ENCODE measurements around the gene QSOX2.

QSOX2 gene

GRCh38 chr9:136264441-136265405, 19.1 kb upstream of the QSOX2 start:
- no peak for DNase-seq

GRCh38 chr9:136264031-136264430, 18.4 kb upstream of the QSOX2 start:
- DNase-seq = no peak

- no peak for DNase-seq
Measured at GRCh38 chr9:136262671-136263178, 17.1 kb upstream of the QSOX2 start.

GRCh38 chr9:136261686-136262430, 16.2 kb upstream of the QSOX2 start:
- DNase-seq = no peak

GRCh38 chr9:136260936-136261472, 15.4 kb upstream of the QSOX2 start:
- no peak for DNase-seq

- no peak for DNase-seq
Measured at GRCh38 chr9:136260521-136260920, 14.9 kb upstream of the QSOX2 start.

- no peak for DNase-seq
Measured at GRCh38 chr9:136259836-136260235, 14.2 kb upstream of the QSOX2 start.

- DNase-seq = no peak
Measured at GRCh38 chr9:136259517-136259813, 13.9 kb upstream of the QSOX2 start.

GRCh38 chr9:136258786-136259516, 13.3 kb upstream of the QSOX2 start:
- DNase-seq = no peak

- no peak for DNase-seq
Measured at GRCh38 chr9:136258299-136258625, 12.7 kb upstream of the QSOX2 start.

GRCh38 chr9:136257381-136258298, 12.0 kb upstream of the QSOX2 start:
- DNase-seq = no peak

- DNase-seq = no peak
Measured at GRCh38 chr9:136255896-136256890, 10.6 kb upstream of the QSOX2 start.

GRCh38 chr9:136255166-136255538, 9.5 kb upstream of the QSOX2 start:
- DNase-seq = peak; percentile 42 to 45

- DNase-seq = no peak
Measured at GRCh38 chr9:136254381-136255165, 9.0 kb upstream of the QSOX2 start.

- DNase-seq = no peak
Measured at GRCh38 chr9:136253246-136254130, 7.9 kb upstream of the QSOX2 start.

- no peak for DNase-seq
Measured at GRCh38 chr9:136252846-136253245, 7.2 kb upstream of the QSOX2 start.

- no peak for DNase-seq
Measured at GRCh38 chr9:136252281-136252680, 6.7 kb upstream of the QSOX2 start.

GRCh38 chr9:136251264-136252115, 5.9 kb upstream of the QSOX2 start:
- DNase-seq = no peak
